Coronary artery (tissue), 2 donors: Measurements from ENCODE around the gene MICAL2.

Source experiments
- DNase-seq: peaks from one replicate; pipeline ENCODE4 v3.0.0-alpha.2; 2017; ENCODE audit warnings: low spot score
- H3K27ac ChIP-seq, 2 donors: fragments of 200-600 bp; sonication (generic); one replicate each; pipeline ENCODE4 v1.5.1; 2016 to 2019
- H3K4me3 ChIP-seq: fragments of 200-600 bp; sonication (generic); 2 replicates; pipeline ENCODE4 v1.5.1; 2016; ENCODE audit warnings: mild to moderate bottlenecking, moderate library complexity
- CTCF ChIP-seq: fragments of 200-600 bp; sonication (generic); IDR thresholded peaks from one replicate; pipeline ENCODE4 v1.5.1; 2019; ENCODE audit warnings: antibody characterized with exemption

The MICAL2 gene

GRCh38 chr11:12073436-12073835 lies 37.0 kb upstream of the MICAL2 start:
- no peak for DNase-seq
- no peak for TF ChIP-seq CTCF
- Histone ChIP-seq H3K4me3 (no peak overlapping the region), H3K27ac (no peak overlapping the region)

GRCh38 chr11:12073886-12074285 lies 36.5 kb upstream of the MICAL2 start:
- no peak for DNase-seq
- no peak overlapping the region for H3K4me3 ChIP-seq
- H3K27ac ChIP-seq, result no peak overlapping the region
- TF ChIP-seq CTCF, result no peak

- no peak for DNase-seq
- no peak for TF ChIP-seq CTCF
- H3K4me3 ChIP-seq, result no peak overlapping the region
- H3K27ac ChIP-seq, result peak overlapping the region in 1 of 2 donors; percentile 93
Observed at GRCh38 chr11:12074529-12075195, 35.7 kb upstream of the MICAL2 start.

- peak overlapping the region; percentile 86 to 93 for H3K27ac ChIP-seq
- no peak for TF ChIP-seq CTCF
- DNase-seq, result no peak
- H3K4me3 ChIP-seq, result no peak overlapping the region
Observed at GRCh38 chr11:12075291-12075690, 35.1 kb upstream of the MICAL2 start.

GRCh38 chr11:12075822-12076821 lies 34.3 kb upstream of the MICAL2 start:
- H3K4me3 ChIP-seq, result peak overlapping the region; percentile 34
- TF ChIP-seq CTCF, result no peak
- peak overlapping the region; percentile 86 to 93 for H3K27ac ChIP-seq
- DNase-seq, result peak; percentile 91

- Histone ChIP-seq H3K4me3 (peak overlapping the region; percentile 34), H3K27ac (peak overlapping the region; percentile 86 to 93)
- DNase-seq, result no peak
- no peak for TF ChIP-seq CTCF
Observed at GRCh38 chr11:12076840-12077534, 33.4 kb upstream of the MICAL2 start.
